Measurements from ENCODE around the gene SLC44A5.

SLC44A5 gene

GRCh38 chr1:75310067-75310466, 300.8 kb downstream of the SLC44A5 start:
- H3K4me1 ChIP-seq (ENCODE audit: control insufficient read depth, insufficient read depth, low read length) = no peaks in the 10 kb centered on the region
- no peaks in the 10 kb centered on the region for H3K36me3 ChIP-seq (ENCODE audit: control insufficient read depth, insufficient read depth, low read length)
- no peaks in the 10 kb centered on the region for H3K27me3 ChIP-seq (ENCODE audit: control insufficient read depth, insufficient read depth, low read length, poor library complexity, severe bottlenecking)
- no peaks in the 10 kb centered on the region for H3K9me3 ChIP-seq (ENCODE audit: control insufficient read depth, low read length)
- H3K27ac ChIP-seq (ENCODE audit: insufficient read depth, low read depth, low read length, poor library complexity, severe bottlenecking) = no peak overlapping the region
- H3K4me3 ChIP-seq (ENCODE audit: insufficient read depth, low read depth, low read length) = no peak overlapping the region

GRCh38 chr1:75308365-75308764, 302.5 kb downstream of the SLC44A5 start:
- no peaks in the 10 kb centered on the region for H3K27me3 ChIP-seq (ENCODE audit: control insufficient read depth, insufficient read depth, low read length, poor library complexity, severe bottlenecking)
- H3K27ac ChIP-seq (ENCODE audit: insufficient read depth, low read depth, low read length, poor library complexity, severe bottlenecking) = no peak overlapping the region
- 91 to 93% methylated on average over 2 of the region's 2 CpGs for WGBS, 2 experiments
- no peaks in the 10 kb centered on the region for H3K4me1 ChIP-seq (ENCODE audit: control insufficient read depth, insufficient read depth, low read length)
- no peaks in the 10 kb centered on the region for H3K36me3 ChIP-seq (ENCODE audit: control insufficient read depth, insufficient read depth, low read length)
- H3K4me3 ChIP-seq (ENCODE audit: insufficient read depth, low read depth, low read length) = no peak overlapping the region
- no peaks in the 10 kb centered on the region for H3K9me3 ChIP-seq (ENCODE audit: control insufficient read depth, low read length)

- WGBS, 2 experiments = 66 to 91% methylated on average over 2 of the region's 2 CpGs
- H3K4me1 ChIP-seq (ENCODE audit: control insufficient read depth, insufficient read depth, low read length) = no peaks in the 10 kb centered on the region
- no peak overlapping the region for H3K4me3 ChIP-seq (ENCODE audit: insufficient read depth, low read depth, low read length)
- H3K36me3 ChIP-seq (ENCODE audit: control insufficient read depth, insufficient read depth, low read length) = no peaks in the 10 kb centered on the region
- no peaks in the 10 kb centered on the region for H3K27me3 ChIP-seq (ENCODE audit: control insufficient read depth, insufficient read depth, low read length, poor library complexity, severe bottlenecking)
- H3K9me3 ChIP-seq (ENCODE audit: control insufficient read depth, low read length) = no peaks in the 10 kb centered on the region
- H3K27ac ChIP-seq (ENCODE audit: insufficient read depth, low read depth, low read length, poor library complexity, severe bottlenecking) = no peak overlapping the region
Measured at GRCh38 chr1:75305061-75305460, 305.9 kb downstream of the SLC44A5 start.

- Histone ChIP-seq H3K9me3 (ENCODE audit: control insufficient read depth, low read length) (no peaks in the 10 kb centered on the region), H3K4me1 (ENCODE audit: control insufficient read depth, insufficient read depth, low read length) (no peaks in the 10 kb centered on the region), H3K27ac (ENCODE audit: insufficient read depth, low read depth, low read length, poor library complexity, severe bottlenecking) (no peak overlapping the region), H3K27me3 (ENCODE audit: control insufficient read depth, insufficient read depth, low read length, poor library complexity, severe bottlenecking) (no peaks in the 10 kb centered on the region), H3K4me3 (ENCODE audit: insufficient read depth, low read depth, low read length) (no peak overlapping the region), H3K36me3 (ENCODE audit: control insufficient read depth, insufficient read depth, low read length) (no peaks in the 10 kb centered on the region)
- 94 to 98% methylated on average over 4 of the region's 4 CpGs for WGBS, 2 experiments
Measured at GRCh38 chr1:75293270-75293669, 317.6 kb downstream of the SLC44A5 start.

GRCh38 chr1:75292013-75292412, 318.9 kb downstream of the SLC44A5 start:
- H3K27me3 ChIP-seq (ENCODE audit: control insufficient read depth, insufficient read depth, low read length, poor library complexity, severe bottlenecking) = no peaks in the 10 kb centered on the region
- no peaks in the 10 kb centered on the region for H3K9me3 ChIP-seq (ENCODE audit: control insufficient read depth, low read length)
- WGBS, 2 experiments = 85 to 91% methylated on average over 2 of the region's 3 CpGs
- H3K4me3 ChIP-seq (ENCODE audit: insufficient read depth, low read depth, low read length) = no peak overlapping the region
- H3K27ac ChIP-seq (ENCODE audit: insufficient read depth, low read depth, low read length, poor library complexity, severe bottlenecking) = no peak overlapping the region
- H3K4me1 ChIP-seq (ENCODE audit: control insufficient read depth, insufficient read depth, low read length) = no peaks in the 10 kb centered on the region
- H3K36me3 ChIP-seq (ENCODE audit: control insufficient read depth, insufficient read depth, low read length) = no peaks in the 10 kb centered on the region

- H3K27me3 ChIP-seq (ENCODE audit: control insufficient read depth, insufficient read depth, low read length, poor library complexity, severe bottlenecking) = no peaks in the 10 kb centered on the region
- H3K4me1 ChIP-seq (ENCODE audit: control insufficient read depth, insufficient read depth, low read length) = no peaks in the 10 kb centered on the region
- H3K4me3 ChIP-seq (ENCODE audit: insufficient read depth, low read depth, low read length) = no peak overlapping the region
- no peak overlapping the region for H3K27ac ChIP-seq (ENCODE audit: insufficient read depth, low read depth, low read length, poor library complexity, severe bottlenecking)
- no peaks in the 10 kb centered on the region for H3K36me3 ChIP-seq (ENCODE audit: control insufficient read depth, insufficient read depth, low read length)
- no peaks in the 10 kb centered on the region for H3K9me3 ChIP-seq (ENCODE audit: control insufficient read depth, low read length)
- no CpG with 5 or more reads among the region's 1 CpG for WGBS, 2 experiments
Measured at GRCh38 chr1:75276385-75276784, 334.5 kb downstream of the SLC44A5 start.

GRCh38 chr1:75275631-75276030, 335.3 kb downstream of the SLC44A5 start:
- H3K36me3 ChIP-seq (ENCODE audit: control insufficient read depth, insufficient read depth, low read length) = no peaks in the 10 kb centered on the region
- H3K4me3 ChIP-seq (ENCODE audit: insufficient read depth, low read depth, low read length) = no peak overlapping the region
- 100% methylated on average over 1 of the region's 1 CpG; no CpG with 5 or more reads in 1 of the 2 experiments for WGBS, 2 experiments
- H3K27me3 ChIP-seq (ENCODE audit: control insufficient read depth, insufficient read depth, low read length, poor library complexity, severe bottlenecking) = no peaks in the 10 kb centered on the region
- no peak overlapping the region for H3K27ac ChIP-seq (ENCODE audit: insufficient read depth, low read depth, low read length, poor library complexity, severe bottlenecking)
- no peaks in the 10 kb centered on the region for H3K9me3 ChIP-seq (ENCODE audit: control insufficient read depth, low read length)
- H3K4me1 ChIP-seq (ENCODE audit: control insufficient read depth, insufficient read depth, low read length) = no peaks in the 10 kb centered on the region

- H3K27me3 ChIP-seq (ENCODE audit: control insufficient read depth, insufficient read depth, low read length, poor library complexity, severe bottlenecking) = no peaks in the 10 kb centered on the region
- no peak overlapping the region for H3K4me3 ChIP-seq (ENCODE audit: insufficient read depth, low read depth, low read length)
- H3K27ac ChIP-seq (ENCODE audit: insufficient read depth, low read depth, low read length, poor library complexity, severe bottlenecking) = no peak overlapping the region
- H3K4me1 ChIP-seq (ENCODE audit: control insufficient read depth, insufficient read depth, low read length) = no peaks in the 10 kb centered on the region
- H3K9me3 ChIP-seq (ENCODE audit: control insufficient read depth, low read length) = no peaks in the 10 kb centered on the region
- H3K36me3 ChIP-seq (ENCODE audit: control insufficient read depth, insufficient read depth, low read length) = no peaks in the 10 kb centered on the region
Measured at GRCh38 chr1:75274920-75275506, 335.9 kb downstream of the SLC44A5 start.

- Histone ChIP-seq H3K4me3 (ENCODE audit: insufficient read depth, low read depth, low read length) (no peak overlapping the region), H3K27ac (ENCODE audit: insufficient read depth, low read depth, low read length, poor library complexity, severe bottlenecking) (no peak overlapping the region), H3K9me3 (ENCODE audit: control insufficient read depth, low read length) (no peaks in the 10 kb centered on the region), H3K36me3 (ENCODE audit: control insufficient read depth, insufficient read depth, low read length) (no peaks in the 10 kb centered on the region), H3K4me1 (ENCODE audit: control insufficient read depth, insufficient read depth, low read length) (no peaks in the 10 kb centered on the region), H3K27me3 (ENCODE audit: control insufficient read depth, insufficient read depth, low read length, poor library complexity, severe bottlenecking) (no peaks in the 10 kb centered on the region)
- 95 to 100% methylated on average over 2 of the region's 2 CpGs for WGBS, 2 experiments
Measured at GRCh38 chr1:75273110-75273509, 337.8 kb downstream of the SLC44A5 start.

GRCh38 chr1:75265792-75266191, 345.1 kb downstream of the SLC44A5 start:
- H3K4me1 ChIP-seq (ENCODE audit: control insufficient read depth, insufficient read depth, low read length) = peaks cover 3% of the 10 kb centered on the region
- no peaks in the 10 kb centered on the region for H3K36me3 ChIP-seq (ENCODE audit: control insufficient read depth, insufficient read depth, low read length)
- H3K4me3 ChIP-seq (ENCODE audit: insufficient read depth, low read depth, low read length) = no peak overlapping the region
- H3K27me3 ChIP-seq (ENCODE audit: control insufficient read depth, insufficient read depth, low read length, poor library complexity, severe bottlenecking) = no peaks in the 10 kb centered on the region
- no peaks in the 10 kb centered on the region for H3K9me3 ChIP-seq (ENCODE audit: control insufficient read depth, low read length)
- 22 to 24% methylated on average over 6 of the region's 6 CpGs for WGBS, 2 experiments
- no peak overlapping the region for H3K27ac ChIP-seq (ENCODE audit: insufficient read depth, low read depth, low read length, poor library complexity, severe bottlenecking)

GRCh38 chr1:75264112-75264511, 346.8 kb downstream of the SLC44A5 start:
- Histone ChIP-seq H3K4me1 (ENCODE audit: control insufficient read depth, insufficient read depth, low read length) (peaks cover 3% of the 10 kb centered on the region), H3K9me3 (ENCODE audit: control insufficient read depth, low read length) (no peaks in the 10 kb centered on the region), H3K27ac (ENCODE audit: insufficient read depth, low read depth, low read length, poor library complexity, severe bottlenecking) (no peak overlapping the region), H3K4me3 (ENCODE audit: insufficient read depth, low read depth, low read length) (no peak overlapping the region), H3K36me3 (ENCODE audit: control insufficient read depth, insufficient read depth, low read length) (no peaks in the 10 kb centered on the region), H3K27me3 (ENCODE audit: control insufficient read depth, insufficient read depth, low read length, poor library complexity, severe bottlenecking) (no peaks in the 10 kb centered on the region)
- WGBS, 2 experiments = 64 to 88% methylated on average over 1 of the region's 1 CpG
